ENCODE measurements around the gene FREY1.

GRCh38 chr11:45879803-45880686, 27.0 kb downstream of the FREY1 start:
- TF ChIP-seq CTCF (conservative IDR thresholded peaks at IDR 0.05 in 1 of 2, IDR thresholded peaks at IDR 0.05 in 1 of 2; ENCODE audit: low read depth in 1 of 2, low read length in 2 of 2), result no peak
- TF ChIP-seq EZH2 (IDR thresholded peaks at IDR 0.05; ENCODE audit: low read length, missing control alignments), result no peak
